Mucosa of stomach (tissue), 1 donor: ENCODE measurements around the gene RBP2.

Source experiments
- H3K27me3 ChIP-seq: one replicate; pipeline ENCODE4 v1.7.0; 2013; ENCODE audit warnings: mild to moderate bottlenecking, low read length; ENCODE audit not compliant: control insufficient read depth, insufficient read depth
- H3K36me3 ChIP-seq: one replicate; pipeline ENCODE4 v1.7.0; 2013; ENCODE audit warnings: low read length; ENCODE audit not compliant: control insufficient read depth, insufficient read depth
- H3K4me1 ChIP-seq: one replicate; pipeline ENCODE4 v1.7.0; 2013; ENCODE audit warnings: mild to moderate bottlenecking, low read length; ENCODE audit not compliant: control insufficient read depth, insufficient read depth
- H3K4me3 ChIP-seq: one replicate; pipeline ENCODE4 v1.7.0; 2013; ENCODE audit warnings: low read length
- H3K9ac ChIP-seq: one replicate; pipeline ENCODE4 v1.7.0; 2013; ENCODE audit warnings: mild to moderate bottlenecking, low read length, moderate library complexity
- H3K9me3 ChIP-seq: one replicate; pipeline ENCODE4 v1.7.0; 2013; ENCODE audit warnings: mild to moderate bottlenecking, low read length, moderate library complexity; ENCODE audit not compliant: control insufficient read depth
- donor health status: Pancreatic carcinoma.

Gene RBP2

GRCh38 chr3:139473155-139473771 is 3.1 kb downstream of the RBP2 start:
- Histone ChIP-seq H3K27me3 (no peaks in the 10 kb centered on the region), H3K4me1 (peaks cover 19% of the 10 kb centered on the region), H3K4me3 (no peak overlapping the region), H3K9me3 (no peaks in the 10 kb centered on the region), H3K36me3 (no peaks in the 10 kb centered on the region), H3K9ac (no peak overlapping the region)

DNA sequence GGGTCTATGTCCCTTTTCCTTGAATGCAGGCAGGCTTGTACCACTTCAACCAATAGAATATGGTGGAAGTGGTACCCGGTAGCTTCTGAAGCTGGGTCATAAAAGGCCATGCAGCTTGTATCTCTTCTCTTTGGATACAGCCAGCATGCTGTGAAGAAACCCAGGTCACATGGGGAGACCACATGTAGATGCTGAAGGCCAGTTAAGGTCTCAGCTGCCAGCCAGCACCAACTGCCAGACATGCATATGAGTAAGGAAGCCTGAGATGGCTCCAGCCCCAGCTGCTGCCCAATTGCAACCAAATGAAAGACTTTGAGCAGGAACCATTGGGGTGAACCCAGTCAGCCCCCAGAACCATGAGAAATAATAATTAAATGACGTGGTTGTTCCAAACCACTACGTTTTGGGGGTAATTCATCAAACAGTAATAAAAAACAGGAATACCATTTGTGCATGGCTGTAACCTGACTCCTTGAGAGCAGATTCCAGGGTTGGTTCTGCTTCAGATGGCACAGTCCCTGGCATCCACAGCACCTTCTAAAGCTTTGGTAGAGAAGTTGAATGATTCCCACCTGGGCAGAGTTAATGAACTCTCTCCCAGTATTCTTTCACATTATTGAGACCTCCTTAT is 3.8 kb downstream of the RBP2 start:
- Histone ChIP-seq H3K4me1 (peaks cover 11% of the 10 kb centered on the region), H3K9me3 (no peaks in the 10 kb centered on the region), H3K27me3 (no peaks in the 10 kb centered on the region), H3K36me3 (no peaks in the 10 kb centered on the region), H3K4me3 (no peak overlapping the region), H3K9ac (no peak overlapping the region)

- Histone ChIP-seq H3K9me3 (no peaks in the 10 kb centered on the region), H3K27me3 (no peaks in the 10 kb centered on the region), H3K4me1 (no peaks in the 10 kb centered on the region), H3K9ac (no peak overlapping the region), H3K36me3 (no peaks in the 10 kb centered on the region), H3K4me3 (no peak overlapping the region)
Measured at GRCh38 chr3:139470199-139470598, 6.1 kb downstream of the RBP2 start.

DNA sequence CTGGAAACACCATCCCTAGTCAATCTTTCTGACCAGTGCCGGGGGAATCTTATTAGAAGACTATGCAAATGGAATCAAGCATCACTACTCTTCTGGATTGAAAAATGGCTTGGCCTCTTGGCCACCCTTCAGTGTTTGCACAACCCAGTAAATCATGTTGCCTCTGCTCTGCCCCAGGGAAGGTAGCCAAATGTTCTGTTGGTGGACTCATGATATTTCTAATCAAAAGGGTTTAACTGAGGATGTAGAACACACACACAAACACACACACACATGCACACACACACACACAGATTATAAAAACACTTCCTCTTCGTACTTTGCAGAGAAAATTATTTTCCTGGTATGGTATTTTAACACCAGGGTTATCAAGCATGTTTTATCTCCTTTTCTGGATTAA is 7.9 kb downstream of the RBP2 start:
- Histone ChIP-seq H3K9me3 (no peaks in the 10 kb centered on the region), H3K4me1 (no peaks in the 10 kb centered on the region), H3K36me3 (no peaks in the 10 kb centered on the region), H3K4me3 (no peak overlapping the region), H3K27me3 (no peaks in the 10 kb centered on the region), H3K9ac (no peak overlapping the region)

DNA sequence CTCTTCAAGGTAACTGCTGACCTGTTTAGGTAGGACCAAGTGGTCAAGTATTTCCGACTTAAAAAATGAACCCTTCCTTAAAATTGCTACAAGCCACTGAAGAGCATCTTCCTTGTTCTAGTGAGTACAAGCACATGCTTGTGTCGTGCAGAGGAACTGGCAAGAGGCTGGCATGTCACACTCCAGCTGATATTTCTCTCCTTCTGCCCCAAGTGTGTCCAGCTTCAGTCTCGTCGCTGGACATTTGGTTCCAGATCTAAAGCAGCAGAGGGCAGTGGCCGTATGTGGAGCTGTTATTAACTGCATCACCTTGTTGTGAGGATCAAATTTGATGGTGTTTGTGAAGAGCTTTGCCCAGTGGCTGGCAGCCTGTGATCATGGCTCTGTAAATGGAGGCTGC is 10.0 kb downstream of the RBP2 start:
- Histone ChIP-seq H3K4me3 (no peak overlapping the region), H3K9ac (no peak overlapping the region), H3K9me3 (no peaks in the 10 kb centered on the region), H3K27me3 (no peaks in the 10 kb centered on the region), H3K36me3 (no peaks in the 10 kb centered on the region), H3K4me1 (no peaks in the 10 kb centered on the region)

DNA sequence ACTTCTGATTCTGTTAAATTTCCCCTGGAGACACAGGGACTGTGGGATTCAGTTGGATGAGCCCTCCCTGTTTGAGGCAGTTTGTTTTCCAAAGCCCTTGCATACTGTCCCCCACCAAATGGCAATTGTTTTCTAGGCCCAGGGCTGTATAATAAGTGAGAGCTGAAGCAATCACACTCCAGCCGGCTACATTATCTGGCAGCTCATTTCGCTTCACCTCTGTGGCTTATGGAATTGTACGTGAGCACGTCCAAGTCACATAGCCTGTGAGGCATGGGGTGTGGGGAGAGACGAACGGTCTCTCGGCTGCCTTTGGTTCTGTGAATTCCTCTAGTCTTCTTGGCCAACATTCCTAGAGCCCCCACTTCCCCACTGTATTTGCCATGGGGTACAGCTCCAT is 10.7 kb downstream of the RBP2 start:
- H3K27me3 ChIP-seq: no peaks in the 10 kb centered on the region
- H3K36me3 ChIP-seq: no peaks in the 10 kb centered on the region
- H3K9ac ChIP-seq: no peak overlapping the region
- no peak overlapping the region for H3K4me3 ChIP-seq
- H3K4me1 ChIP-seq: no peaks in the 10 kb centered on the region
- H3K9me3 ChIP-seq: no peaks in the 10 kb centered on the region

GRCh38 chr3:139463466-139463865 is 12.8 kb downstream of the RBP2 start:
- no peak overlapping the region for H3K4me3 ChIP-seq
- no peaks in the 10 kb centered on the region for H3K27me3 ChIP-seq
- no peaks in the 10 kb centered on the region for H3K4me1 ChIP-seq
- no peaks in the 10 kb centered on the region for H3K9me3 ChIP-seq
- H3K9ac ChIP-seq: no peak overlapping the region
- no peaks in the 10 kb centered on the region for H3K36me3 ChIP-seq

GRCh38 chr3:139460529-139460928 is 15.8 kb downstream of the RBP2 start:
- no peaks in the 10 kb centered on the region for H3K4me1 ChIP-seq
- no peaks in the 10 kb centered on the region for H3K27me3 ChIP-seq
- H3K4me3 ChIP-seq: no peak overlapping the region
- no peaks in the 10 kb centered on the region for H3K9me3 ChIP-seq
- H3K36me3 ChIP-seq: no peaks in the 10 kb centered on the region
- H3K9ac ChIP-seq: no peak overlapping the region

DNA sequence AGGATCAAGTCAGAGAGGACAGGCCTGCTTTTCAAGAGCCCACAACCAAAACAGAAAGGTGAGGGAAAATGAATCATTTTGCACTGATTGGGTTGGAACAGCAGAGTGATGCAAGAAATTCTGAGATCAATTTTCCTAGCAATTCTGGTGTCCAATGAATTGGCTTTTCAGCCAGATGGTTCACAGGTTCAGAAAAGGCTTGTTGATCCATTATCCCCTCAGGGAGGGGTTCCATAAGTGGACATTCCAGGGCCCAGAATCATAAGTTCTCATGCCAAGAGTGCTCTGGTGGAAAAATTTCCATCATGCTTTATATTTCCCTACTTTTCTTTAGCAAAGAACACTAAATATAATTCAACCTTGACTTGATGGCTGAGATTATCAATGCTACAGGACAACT is 16.2 kb downstream of the RBP2 start:
- Histone ChIP-seq H3K4me3 (no peak overlapping the region), H3K27me3 (no peaks in the 10 kb centered on the region), H3K9ac (no peak overlapping the region), H3K36me3 (no peaks in the 10 kb centered on the region), H3K4me1 (no peaks in the 10 kb centered on the region), H3K9me3 (no peaks in the 10 kb centered on the region)

DNA sequence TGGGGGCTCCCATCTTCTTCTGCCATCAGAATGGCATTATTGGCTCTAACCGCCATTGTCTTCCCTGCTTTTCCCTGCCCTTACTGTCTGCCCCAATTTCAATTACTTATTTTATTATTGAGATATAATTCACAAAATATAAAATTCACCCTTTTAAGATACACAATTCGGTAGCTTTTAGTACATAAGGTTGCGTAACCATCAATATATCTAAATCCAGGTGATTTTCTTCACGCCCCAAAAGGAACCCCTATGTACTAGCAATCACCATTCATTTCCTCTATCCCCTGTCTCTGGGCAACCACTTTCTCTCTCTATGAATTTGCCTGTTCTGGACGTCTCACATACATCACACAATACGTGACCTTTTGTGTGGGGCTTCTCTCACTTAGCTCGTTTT is 18.0 kb downstream of the RBP2 start:
- Histone ChIP-seq H3K36me3 (no peaks in the 10 kb centered on the region), H3K4me3 (no peak overlapping the region), H3K9ac (no peak overlapping the region)

DNA sequence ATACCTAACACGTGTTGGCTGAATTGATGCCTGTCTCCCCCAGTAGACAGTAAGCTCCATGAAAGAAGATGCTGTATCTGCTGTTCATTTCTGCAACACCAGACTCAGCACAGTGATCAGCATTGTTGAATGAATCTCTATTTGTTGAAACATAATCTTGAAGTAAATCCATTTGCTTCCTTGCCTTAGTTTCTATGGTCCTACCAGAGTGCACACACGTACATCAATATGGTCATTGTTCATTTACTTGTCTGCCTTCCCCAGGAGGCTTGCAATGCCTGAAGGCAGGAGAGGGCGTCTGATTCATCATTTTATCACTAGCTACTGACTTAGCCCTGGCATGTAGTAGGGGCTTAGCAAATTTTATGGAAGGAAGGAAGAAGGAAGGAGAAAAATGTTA is 19.2 kb downstream of the RBP2 start:
- H3K4me1 ChIP-seq: no peaks in the 10 kb centered on the region

More for the DNA sequence above, 18.0 kb downstream of the RBP2 start:
- no peaks in the 10 kb centered on the region for H3K9me3 ChIP-seq
- no peaks in the 10 kb centered on the region for H3K4me1 ChIP-seq
- H3K27me3 ChIP-seq: no peaks in the 10 kb centered on the region

DNA sequence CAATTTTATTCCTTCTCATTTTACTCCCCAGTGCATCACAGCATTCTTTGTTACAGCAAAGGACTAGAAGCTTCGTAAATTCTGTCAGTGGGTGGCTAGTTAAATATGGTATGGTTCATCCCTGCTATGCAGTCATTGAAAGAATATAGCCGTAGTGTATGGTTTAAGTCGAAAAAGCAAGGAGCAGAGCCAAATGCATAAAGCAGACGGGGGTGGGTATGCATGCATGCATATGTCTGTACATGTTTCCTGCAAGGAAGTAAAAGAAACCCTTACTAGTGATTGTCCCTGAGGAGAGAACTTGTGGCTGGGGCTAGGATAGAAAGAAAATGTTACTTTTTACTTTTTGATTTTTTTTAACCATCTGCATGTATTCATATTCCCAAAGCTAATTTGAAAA is 19.9 kb downstream of the RBP2 start:
- no peaks in the 10 kb centered on the region for H3K27me3 ChIP-seq
- H3K36me3 ChIP-seq: no peaks in the 10 kb centered on the region
- H3K4me1 ChIP-seq: no peaks in the 10 kb centered on the region
- no peak overlapping the region for H3K9ac ChIP-seq
- H3K4me3 ChIP-seq: no peak overlapping the region
- H3K9me3 ChIP-seq: no peaks in the 10 kb centered on the region

More for the DNA sequence above, 19.2 kb downstream of the RBP2 start:
- H3K27me3 ChIP-seq: no peaks in the 10 kb centered on the region
- H3K4me3 ChIP-seq: no peak overlapping the region
- no peaks in the 10 kb centered on the region for H3K9me3 ChIP-seq
- H3K9ac ChIP-seq: no peak overlapping the region
- no peaks in the 10 kb centered on the region for H3K36me3 ChIP-seq

DNA sequence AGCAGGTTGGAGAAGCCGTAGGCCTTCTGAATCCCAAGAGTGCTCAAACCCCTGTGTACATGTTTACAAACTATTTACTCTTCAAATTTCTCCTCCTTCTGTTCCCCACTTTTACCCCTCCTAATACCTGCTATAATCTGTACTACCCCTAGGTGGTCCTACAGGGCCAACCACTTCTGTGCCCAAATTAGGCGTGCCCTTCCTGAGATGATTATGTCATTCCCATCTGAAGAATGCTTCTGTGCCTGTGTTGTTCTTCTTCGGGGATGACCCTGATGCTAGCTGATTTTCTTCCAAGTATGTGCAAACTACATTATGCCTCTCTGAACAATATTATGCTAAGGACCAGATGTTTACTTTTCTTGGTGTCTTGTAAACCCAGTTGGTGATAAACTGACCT is 20.5 kb downstream of the RBP2 start:
- Histone ChIP-seq H3K4me3 (no peak overlapping the region), H3K9ac (no peak overlapping the region), H3K27me3 (no peaks in the 10 kb centered on the region), H3K9me3 (no peaks in the 10 kb centered on the region), H3K36me3 (no peaks in the 10 kb centered on the region), H3K4me1 (no peaks in the 10 kb centered on the region)
